GM13977 (cell line): ENCODE data around the gene KRT222.

Experiments used
- DNase-seq: peaks from one replicate; pipeline ENCODE4 v3.0.0; 2012; ENCODE audit warnings: low spot score
- in situ Hi-C: fragments of 300-500 bp; cut with MboI; formaldehyde crosslinking; loops from one replicate; pipeline ENCODE4 v1.12.0; 2022; ENCODE audit warnings: low sequenced_read_pairs, low pct_unique_long_range_greater_than_20kb, mixed read lengths, inconsistent platforms; ENCODE audit not compliant: unreplicated experiment
- TF ChIP-seq, protein P1 (sequence below): IDR thresholded peaks from 2 replicates; pipeline ENCODE4 v1.5.1; 2012; ENCODE audit warnings: mild to moderate bottlenecking, control low read depth; ENCODE audit not compliant: insufficient read depth; ENCODE audit errors: extremely low read depth, missing control alignments

KRT222 gene

GRCh38 chr17:40610359-40610758 is 54.6 kb downstream of the KRT222 start:
- DNase-seq, result no peak
- in situ Hi-C loops, result loop anchor here (10.0 kb wide), 1 partner anchor 46 kb away; the partner anchor contains the start of gene CCR7
- TF ChIP-seq, protein P1, sequence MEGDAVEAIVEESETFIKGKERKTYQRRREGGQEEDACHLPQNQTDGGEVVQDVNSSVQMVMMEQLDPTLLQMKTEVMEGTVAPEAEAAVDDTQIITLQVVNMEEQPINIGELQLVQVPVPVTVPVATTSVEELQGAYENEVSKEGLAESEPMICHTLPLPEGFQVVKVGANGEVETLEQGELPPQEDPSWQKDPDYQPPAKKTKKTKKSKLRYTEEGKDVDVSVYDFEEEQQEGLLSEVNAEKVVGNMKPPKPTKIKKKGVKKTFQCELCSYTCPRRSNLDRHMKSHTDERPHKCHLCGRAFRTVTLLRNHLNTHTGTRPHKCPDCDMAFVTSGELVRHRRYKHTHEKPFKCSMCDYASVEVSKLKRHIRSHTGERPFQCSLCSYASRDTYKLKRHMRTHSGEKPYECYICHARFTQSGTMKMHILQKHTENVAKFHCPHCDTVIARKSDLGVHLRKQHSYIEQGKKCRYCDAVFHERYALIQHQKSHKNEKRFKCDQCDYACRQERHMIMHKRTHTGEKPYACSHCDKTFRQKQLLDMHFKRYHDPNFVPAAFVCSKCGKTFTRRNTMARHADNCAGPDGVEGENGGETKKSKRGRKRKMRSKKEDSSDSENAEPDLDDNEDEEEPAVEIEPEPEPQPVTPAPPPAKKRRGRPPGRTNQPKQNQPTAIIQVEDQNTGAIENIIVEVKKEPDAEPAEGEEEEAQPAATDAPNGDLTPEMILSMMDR, result no peak

DNA sequence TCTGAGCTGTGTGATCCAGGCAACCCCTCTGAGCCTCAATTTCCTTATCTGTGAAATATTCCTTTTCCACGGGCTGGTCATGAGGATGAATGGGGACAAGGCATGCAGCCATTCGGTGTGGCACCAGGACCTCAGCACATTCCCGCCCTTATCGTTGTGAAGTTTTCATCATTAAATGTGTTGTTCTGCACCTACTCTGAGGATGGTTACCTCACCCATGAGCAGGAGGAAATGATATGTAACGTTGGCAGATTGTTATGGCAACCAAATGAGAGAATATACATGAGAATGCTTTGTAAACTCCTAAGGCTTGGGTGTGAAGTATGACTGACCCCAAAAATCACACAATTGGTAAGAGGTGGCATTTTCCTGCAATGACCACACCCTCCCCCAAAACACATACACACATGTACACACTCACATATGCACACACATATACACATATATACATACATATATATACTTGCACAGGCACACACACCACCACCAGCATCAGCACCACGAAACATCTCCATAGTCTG is 56.9 kb downstream of the KRT222 start:
- in situ Hi-C loops, result no loop called here
- DNase-seq, result no peak
- TF ChIP-seq, protein P1, result no peak

- TF ChIP-seq, protein P1, result no peak
- in situ Hi-C loops, result no loop called here
Measured at GRCh38 chr17:40607641-40608040, 57.3 kb downstream of the KRT222 start.

GRCh38 chr17:40606548-40607353 is 58.2 kb downstream of the KRT222 start:
- in situ Hi-C loops, result no loop called here
- TF ChIP-seq, protein P1, result no peak
- DNase-seq, result no peak

More at GRCh38 chr17:40607641-40608040, 57.3 kb downstream of the KRT222 start:
- no peak for DNase-seq

DNA sequence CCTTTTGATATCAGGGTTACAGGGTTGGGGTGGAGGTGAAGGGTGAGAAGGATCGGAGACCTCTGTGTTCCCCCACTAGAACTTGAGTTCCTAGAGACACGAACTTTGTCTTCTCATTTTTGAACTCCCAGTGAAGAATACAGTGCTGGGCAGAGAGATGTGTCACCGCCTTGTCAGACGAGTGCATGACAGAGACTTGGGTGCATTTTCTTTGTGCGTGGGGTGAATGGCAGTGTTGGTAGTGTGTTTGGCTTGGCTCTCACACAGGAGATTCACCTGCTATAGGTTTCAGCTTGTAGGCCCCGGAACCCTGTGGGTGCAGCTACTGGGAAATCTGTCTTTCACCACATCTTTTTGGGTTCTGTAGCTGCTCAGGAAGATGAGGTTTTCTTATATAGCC is 59.7 kb downstream of the KRT222 start:
- TF ChIP-seq, protein P1, result no peak
- in situ Hi-C loops, result no loop called here
- DNase-seq, result no peak
